Measurements from ENCODE around the gene BCL2L2. TPM values are rescaled to one million over a fixed set of nuclear protein-coding genes. Genes with fewer than 3 reads are reported as not detected.

Gene BCL2L2
- total RNA-seq, 1 experiment from 2014 or later, result 18.2 TPM

DNA sequence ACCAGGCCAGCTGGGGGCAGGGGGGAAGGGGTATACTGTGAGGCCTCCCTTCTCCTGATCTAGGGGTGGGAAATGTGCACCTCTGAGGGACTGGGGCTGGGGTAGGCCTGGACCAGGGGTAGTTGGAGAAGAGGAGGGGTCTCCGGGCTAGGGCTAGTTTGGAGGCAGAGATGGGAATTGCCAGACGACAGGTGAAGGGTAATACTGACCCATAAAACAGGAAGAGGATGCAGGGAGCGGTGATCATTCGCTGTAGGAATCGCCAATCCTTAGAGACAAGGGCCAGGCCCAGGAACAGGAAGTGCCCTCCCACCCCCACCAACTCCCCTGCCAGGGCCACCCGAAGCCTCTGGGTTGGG lies 41.6 kb downstream of the BCL2L2 start:
- no peak for TF ChIP-seq CREB1 (CRISPR knock-in tag; IDR thresholded peaks at IDR 0.05)
- no peak for TF ChIP-seq ZBTB43 (CRISPR knock-in tag; IDR thresholded peaks at IDR 0.05)
- TF ChIP-seq, protein P1, sequence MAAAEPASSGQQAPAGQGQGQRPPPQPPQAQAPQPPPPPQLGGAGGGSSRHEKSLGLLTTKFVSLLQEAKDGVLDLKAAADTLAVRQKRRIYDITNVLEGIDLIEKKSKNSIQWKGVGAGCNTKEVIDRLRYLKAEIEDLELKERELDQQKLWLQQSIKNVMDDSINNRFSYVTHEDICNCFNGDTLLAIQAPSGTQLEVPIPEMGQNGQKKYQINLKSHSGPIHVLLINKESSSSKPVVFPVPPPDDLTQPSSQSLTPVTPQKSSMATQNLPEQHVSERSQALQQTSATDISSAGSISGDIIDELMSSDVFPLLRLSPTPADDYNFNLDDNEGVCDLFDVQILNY (CRISPR knock-in tag; IDR thresholded peaks at IDR 0.05), result no peak
- no peak for TF ChIP-seq ZNF121 (CRISPR knock-in tag; IDR thresholded peaks at IDR 0.05)
- no peak for TF ChIP-seq STAT6 (CRISPR knock-in tag; conservative IDR thresholded peaks at IDR 0.05; ENCODE audit: low read depth)
- TF ChIP-seq SOX15 (CRISPR knock-in tag; IDR thresholded peaks at IDR 0.05), result no peak
- TF ChIP-seq, protein P2, sequence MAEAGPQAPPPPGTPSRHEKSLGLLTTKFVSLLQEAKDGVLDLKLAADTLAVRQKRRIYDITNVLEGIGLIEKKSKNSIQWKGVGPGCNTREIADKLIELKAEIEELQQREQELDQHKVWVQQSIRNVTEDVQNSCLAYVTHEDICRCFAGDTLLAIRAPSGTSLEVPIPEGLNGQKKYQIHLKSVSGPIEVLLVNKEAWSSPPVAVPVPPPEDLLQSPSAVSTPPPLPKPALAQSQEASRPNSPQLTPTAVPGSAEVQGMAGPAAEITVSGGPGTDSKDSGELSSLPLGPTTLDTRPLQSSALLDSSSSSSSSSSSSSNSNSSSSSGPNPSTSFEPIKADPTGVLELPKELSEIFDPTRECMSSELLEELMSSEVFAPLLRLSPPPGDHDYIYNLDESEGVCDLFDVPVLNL (CRISPR knock-in tag; IDR thresholded peaks at IDR 0.05; ENCODE audit: borderline replicate concordance, low read depth), result no peak
- TF ChIP-seq CBFB (CRISPR knock-in tag; IDR thresholded peaks at IDR 0.05; ENCODE audit: low read depth), result no peak
- TF ChIP-seq, protein P3, sequence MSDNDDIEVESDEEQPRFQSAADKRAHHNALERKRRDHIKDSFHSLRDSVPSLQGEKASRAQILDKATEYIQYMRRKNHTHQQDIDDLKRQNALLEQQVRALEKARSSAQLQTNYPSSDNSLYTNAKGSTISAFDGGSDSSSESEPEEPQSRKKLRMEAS (CRISPR knock-in tag; IDR thresholded peaks at IDR 0.05), result no peak
- TF ChIP-seq MXD4 (CRISPR knock-in tag; IDR thresholded peaks at IDR 0.05; ENCODE audit: borderline replicate concordance), result no peak
- no peak for TF ChIP-seq ZMAT4 (CRISPR knock-in tag; IDR thresholded peaks at IDR 0.05)
- TF ChIP-seq ZNF532 (CRISPR knock-in tag; IDR thresholded peaks at IDR 0.05; ENCODE audit: borderline replicate concordance), result no peak
- Mint-ChIP-seq H3K36me3 (peaks cover 10% of the 10 kb centered on the region), H3K27me3 (ENCODE audit: low read depth) (peaks cover 25% of the 10 kb centered on the region), H3K27ac (no peak overlapping the region), H3K9me3 (no peaks in the 10 kb centered on the region), H3K4me3 (no peak overlapping the region), H3K4me1 (peaks cover 17% of the 10 kb centered on the region)
- CTCF ChIA-PET, result interaction anchor here (0.6 to 3.5 kb wide), 5 partner anchors 12 to 279 kb away, joined by 3 to 34 read pairs (median 4); partner anchors contain the start of gene IL25
- no peak for DNase-seq (ENCODE audit: low spot score)
- POLR2A ChIA-PET, result no interaction called here
- no peak for ATAC-seq

DNA sequence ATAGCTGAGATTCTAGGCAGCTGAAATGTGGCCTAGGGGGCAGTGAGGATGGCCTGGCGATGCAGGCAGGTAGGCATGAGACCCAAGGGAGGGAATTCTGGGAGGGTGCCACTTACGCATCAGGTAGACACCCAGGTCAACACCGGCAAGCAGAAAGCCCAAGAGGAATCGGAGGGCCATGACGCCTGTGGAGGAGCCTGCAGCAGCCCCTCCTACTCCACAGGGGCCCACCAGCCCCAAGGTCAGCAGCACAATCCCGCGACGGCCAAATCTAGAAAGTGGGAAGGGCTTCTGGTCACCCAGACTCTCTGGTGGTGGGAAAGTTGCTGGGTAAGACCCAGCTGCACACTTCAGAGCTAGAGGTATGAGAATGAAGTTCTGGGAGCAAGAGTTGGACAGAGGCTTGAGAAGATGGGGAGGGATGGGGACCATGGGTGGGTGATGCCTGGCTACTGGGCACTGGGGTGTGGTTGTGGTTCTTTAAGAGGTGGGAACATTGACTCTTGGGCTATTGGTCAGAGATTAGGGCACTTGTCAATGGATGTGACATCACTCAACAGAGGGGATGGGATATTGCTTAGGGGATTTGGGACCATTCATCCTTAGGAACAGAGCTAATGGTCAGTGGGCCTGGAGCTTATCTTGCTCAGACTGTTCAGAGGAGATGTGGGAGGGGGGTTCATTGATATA lies 42.7 kb downstream of the BCL2L2 start:
- Mint-ChIP-seq H3K4me1 (peaks cover 19% of the 10 kb centered on the region), H3K9me3 (no peaks in the 10 kb centered on the region), H3K27me3 (ENCODE audit: low read depth) (peaks cover 36% of the 10 kb centered on the region), H3K27ac (no peak overlapping the region), H3K4me3 (no peak overlapping the region), H3K36me3 (peaks cover 10% of the 10 kb centered on the region)
- CTCF ChIA-PET, result interaction anchor here (0.5 to 5.4 kb wide), 5 partner anchors 11 to 280 kb away, joined by 3 to 73 read pairs (median 3); partner anchors contain the start of gene EFS
- DNase-seq (ENCODE audit: low spot score) (no peak), ATAC-seq (no peak)
- POLR2A ChIA-PET, result interaction anchor here (0.6 kb wide), 1 partner anchor 44 kb away, joined by 3 read pairs; no protein-coding TSS in a partner anchor
- TF ChIP-seq STAT6 (CRISPR knock-in tag; conservative IDR thresholded peaks at IDR 0.05; ENCODE audit: low read depth) (no peak), ATF6 (CRISPR knock-in tag; IDR thresholded peaks at IDR 0.05) (no peak), ELF4 (CRISPR knock-in tag; IDR thresholded peaks at IDR 0.05; ENCODE audit: low read depth) (no peak), ZBTB21 (CRISPR knock-in tag; IDR thresholded peaks at IDR 0.05; ENCODE audit: borderline replicate concordance) (no peak)

All from WTC11 (cell line).